ENCODE measurements around the gene CPB2. TPM values are rescaled to one million over a fixed set of nuclear protein-coding genes. Genes with fewer than 3 reads are reported as not detected.

The CPB2 gene
- total and polyA plus RNA-seq, 9 donors: 0.38 TPM; not detected in 8

DNA sequence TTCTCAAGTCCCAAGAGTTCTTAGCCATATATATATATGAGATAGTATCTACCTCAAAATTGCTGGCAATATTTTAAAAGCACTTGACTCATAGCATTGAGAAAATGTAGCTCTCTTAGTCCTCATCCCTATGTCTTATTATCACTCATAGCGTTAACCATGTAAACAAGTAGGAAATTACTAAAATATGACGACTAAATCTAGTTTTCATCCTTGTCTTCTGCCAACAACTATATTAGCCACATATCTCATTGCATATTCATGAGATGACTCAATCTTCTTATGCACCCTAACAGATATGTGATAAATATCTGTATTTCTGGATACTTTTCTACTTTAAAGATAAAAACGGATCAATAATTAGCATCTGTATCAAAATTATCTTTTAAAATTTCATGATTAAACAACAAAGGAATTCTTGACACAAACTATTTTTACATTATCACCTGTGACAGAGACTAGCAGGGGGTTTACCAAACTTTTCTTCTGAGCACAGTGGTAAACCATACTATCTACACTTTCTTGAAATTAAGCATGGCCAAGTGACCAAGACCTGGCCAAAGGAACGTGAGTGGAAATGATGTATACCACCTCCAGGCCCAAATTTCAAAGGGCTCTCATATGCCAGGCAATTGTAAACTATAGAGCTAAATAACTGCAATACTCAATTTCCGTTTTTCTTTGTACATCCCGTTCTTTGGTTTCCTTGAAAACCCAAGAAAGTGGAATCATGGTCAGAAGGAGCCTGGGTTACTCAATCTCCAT, 98.0 kb downstream of the CPB2 start:
- Histone ChIP-seq H3K36me3 (no peaks in the 10 kb centered on the region), H3K27ac (no peak overlapping the region), H3K4me1 (ENCODE audit: insufficient read depth) (no peaks in the 10 kb centered on the region), H3K4me3 (no peak overlapping the region), H3K27me3 (no peaks in the 10 kb centered on the region), H3K9me3 (no peaks in the 10 kb centered on the region)
- 88 to 91% (median 91%) methylated on average over 6 of the region's 6 CpGs for WGBS, 3 donors
- DNase-seq: no peak
- TF ChIP-seq, protein P1, sequence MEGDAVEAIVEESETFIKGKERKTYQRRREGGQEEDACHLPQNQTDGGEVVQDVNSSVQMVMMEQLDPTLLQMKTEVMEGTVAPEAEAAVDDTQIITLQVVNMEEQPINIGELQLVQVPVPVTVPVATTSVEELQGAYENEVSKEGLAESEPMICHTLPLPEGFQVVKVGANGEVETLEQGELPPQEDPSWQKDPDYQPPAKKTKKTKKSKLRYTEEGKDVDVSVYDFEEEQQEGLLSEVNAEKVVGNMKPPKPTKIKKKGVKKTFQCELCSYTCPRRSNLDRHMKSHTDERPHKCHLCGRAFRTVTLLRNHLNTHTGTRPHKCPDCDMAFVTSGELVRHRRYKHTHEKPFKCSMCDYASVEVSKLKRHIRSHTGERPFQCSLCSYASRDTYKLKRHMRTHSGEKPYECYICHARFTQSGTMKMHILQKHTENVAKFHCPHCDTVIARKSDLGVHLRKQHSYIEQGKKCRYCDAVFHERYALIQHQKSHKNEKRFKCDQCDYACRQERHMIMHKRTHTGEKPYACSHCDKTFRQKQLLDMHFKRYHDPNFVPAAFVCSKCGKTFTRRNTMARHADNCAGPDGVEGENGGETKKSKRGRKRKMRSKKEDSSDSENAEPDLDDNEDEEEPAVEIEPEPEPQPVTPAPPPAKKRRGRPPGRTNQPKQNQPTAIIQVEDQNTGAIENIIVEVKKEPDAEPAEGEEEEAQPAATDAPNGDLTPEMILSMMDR (IDR thresholded peaks at IDR 0.05): no peak
- TF ChIP-seq POLR2A (IDR thresholded peaks at IDR 0.05) (no peak), EP300 (IDR thresholded peaks at IDR 0.05) (no peak)
- intact Hi-C loops (cut with DNase I): no loop called here

DNA sequence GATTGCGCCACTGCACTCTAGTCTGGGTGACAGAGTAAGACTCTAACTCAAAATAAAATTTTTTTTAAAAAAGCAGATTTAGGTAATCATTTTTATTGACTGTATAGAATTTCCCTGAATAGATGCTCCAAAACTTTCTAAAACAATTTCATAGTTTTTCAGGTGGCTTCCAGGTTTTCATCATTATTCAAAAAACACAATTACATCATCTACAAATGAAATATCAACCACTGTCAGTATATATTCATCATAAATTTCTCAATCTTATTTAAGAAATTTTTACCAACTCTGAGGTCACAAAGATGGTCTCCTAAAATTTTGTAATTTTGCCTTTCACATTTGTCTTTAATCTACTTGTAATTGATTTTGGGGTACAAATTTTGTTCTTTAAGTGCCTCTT, 100.3 kb downstream of the CPB2 start:
- DNase-seq: no peak
- H3K27ac ChIP-seq: no peak overlapping the region
- TF ChIP-seq EP300 (IDR thresholded peaks at IDR 0.05): no peak
- no peak for TF ChIP-seq POLR2A (IDR thresholded peaks at IDR 0.05)
- TF ChIP-seq, protein P1 (IDR thresholded peaks at IDR 0.05): no peak
- 90 to 100% (median 92%) methylated on average over 1 of the region's 1 CpG for WGBS, 3 donors
- no peaks in the 10 kb centered on the region for H3K36me3 ChIP-seq
- intact Hi-C loops (cut with DNase I): no loop called here
- H3K9me3 ChIP-seq: no peaks in the 10 kb centered on the region
- no peaks in the 10 kb centered on the region for H3K4me1 ChIP-seq (ENCODE audit: insufficient read depth)
- H3K4me3 ChIP-seq: no peak overlapping the region
- H3K27me3 ChIP-seq: no peaks in the 10 kb centered on the region

Other genes starting within 250 kb of the CPB2 start
- gene ZC3H13, start 52.3 kb downstream of the CPB2 start, total RNA-seq: 10 to 100 TPM; 23.2 to 64.1 (median 52.7) TPM
- gene ZC3H13, start 52.3 kb downstream of the CPB2 start, polyA plus RNA-seq: 10 to 100 TPM; 15.1 to 34.4 TPM
- 10 to 100 TPM in 6 of 7 donors, 1 to 10 TPM in 1; 7.0 to 53.7 (median 13.8) TPM for gene LCP1, start 77.1 kb upstream of the CPB2 start, total RNA-seq
- gene LCP1, start 77.1 kb upstream of the CPB2 start, polyA plus RNA-seq: 10 to 100 TPM in 1 of 2 donors, 1 to 10 TPM in 1; 5.7 to 56.9 TPM
- gene LRRC63, start 106.9 kb upstream of the CPB2 start, total RNA-seq: under 1 TPM in 4 of 7 donors, not detected in 3; 0.20 to 0.92 (median 0.26) TPM
- under 1 TPM in 1 of 2 donors, not detected in 1; 0.12 TPM for gene LRRC63, start 106.9 kb upstream of the CPB2 start, polyA plus RNA-seq